GM21723 (cell line): Measurements from ENCODE around the gene RFNG.

Experiments
- ATAC-seq: cut with Tn5 transposase; IDR thresholded peaks from one replicate; pipeline ENCODE4 v1.9.1; 2021; ENCODE audit warnings: mild to moderate bottlenecking, moderate library complexity; ENCODE audit not compliant: unreplicated experiment

RFNG gene

GRCh38 chr17:82078433-82078832 is 26.8 kb upstream of the RFNG start:
- no peak for ATAC-seq

- no peak for ATAC-seq
Observed at GRCh38 chr17:82077617-82078358, 26.2 kb upstream of the RFNG start.

GRCh38 chr17:82076785-82077591 is 25.4 kb upstream of the RFNG start:
- ATAC-seq, result no peak

- ATAC-seq, result no peak
Observed at GRCh38 chr17:82076018-82076784, 24.6 kb upstream of the RFNG start.

- ATAC-seq, result no peak
Observed at GRCh38 chr17:82073446-82073845, 21.8 kb upstream of the RFNG start.

GRCh38 chr17:82072827-82073226 is 21.2 kb upstream of the RFNG start:
- no peak for ATAC-seq

- no peak for ATAC-seq
Observed at GRCh38 chr17:82070611-82071010, 19.0 kb upstream of the RFNG start.

- ATAC-seq, result peak; percentile 68
Observed at GRCh38 chr17:82065638-82066303, 14.2 kb upstream of the RFNG start, which contains the start of gene DUS1L. Gene DUS1L, minus strand, starts transcription at chr17:82065804. Its CDS starts 745 bp downstream, at chr17:82065059.

GRCh38 chr17:82065193-82065637 is 13.6 kb upstream of the RFNG start:
- peak; percentile 8 for ATAC-seq

GRCh38 chr17:82064433-82065192 is 13.0 kb upstream of the RFNG start:
- ATAC-seq, result peak; percentile 6

GRCh38 chr17:82063424-82064415 is 12.1 kb upstream of the RFNG start:
- no peak for ATAC-seq

GRCh38 chr17:82062984-82063368 is 11.4 kb upstream of the RFNG start:
- no peak for ATAC-seq

- ATAC-seq, result no peak
Observed at GRCh38 chr17:82062076-82062983, 10.7 kb upstream of the RFNG start.

- no peak for ATAC-seq
Observed at GRCh38 chr17:82061047-82061925, 9.7 kb upstream of the RFNG start.

- ATAC-seq, result no peak
Observed at GRCh38 chr17:82060614-82061013, 9.0 kb upstream of the RFNG start.

GRCh38 chr17:82060001-82060380 is 8.4 kb upstream of the RFNG start:
- ATAC-seq, result no peak
